Caco-2 (cell line): ENCODE measurements around the gene SNX33. TPM values are rescaled to one million over a fixed set of nuclear protein-coding genes. Genes with fewer than 3 reads are reported as not detected.
"Not testable (repeated sequence)": the region's sequence is repeated elsewhere in the genome, so short reads cannot be mapped to it uniquely, and the experiment has no call there.

Experiments
- BruUV-seq: library from RNA; stranded (reverse); fragments of 400-500 nt; replicated peaks from 2 replicates; lab custom pipeline; 2021; lab: Mats Ljungman, UMichigan
- CTCF ChIA-PET: fragments of 300-600 bp; sonication (Branson Sonifier 250); formaldehyde crosslinking; loops from one replicate; lab custom pipeline; 2022; ENCODE audit warnings: antibody characterized with exemption; lab: Charles Lee
- POLR2A ChIA-PET: fragments of 300-600 bp; sonication (Branson Sonifier 250); formaldehyde crosslinking; loops from one replicate; lab custom pipeline; 2022; ENCODE audit warnings: antibody characterized with exemption; lab: Charles Lee
- DNase-seq, 2 experiments: peaks; one replicate each; pipeline versions ENCODE4 v3.0.0 to v3.0.0-alpha.2; 2020 to 2022
- H3K27me3 ChIP-seq: replicated peaks from 2 replicates; pipeline ENCODE4 v1.6.0; 2011; ENCODE audit warnings: low read length; ENCODE audit not compliant: control insufficient read depth, insufficient read depth
- H3K36me3 ChIP-seq: 2 replicates; pipeline ENCODE4 v1.5.1; 2011; ENCODE audit warnings: low read length; ENCODE audit not compliant: control insufficient read depth, insufficient read depth
- H3K4me1 ChIP-seq: fragments of 250-450 bp; sonication (Bioruptor Pico); 2 replicates; pipeline ENCODE4 v1.5.1; 2020; ENCODE audit warnings: mild to moderate bottlenecking
- H3K4me3 ChIP-seq: 2 replicates; pipeline ENCODE4 v1.5.1; 2011; ENCODE audit warnings: low read depth, mild to moderate bottlenecking, control low read depth, low read length
- H3K9me3 ChIP-seq: fragments of 250-450 bp; sonication (Bioruptor Pico); 2 replicates; pipeline ENCODE4 v1.5.1; 2020; ENCODE audit warnings: mild to moderate bottlenecking, moderate library complexity
- H3K27ac Mint-ChIP-seq: one replicate; pipeline ENCODE4 v1.8.0; 2022; ENCODE audit warnings: mixed read lengths; ENCODE audit not compliant: unreplicated experiment
- H3K27me3 Mint-ChIP-seq: one replicate; pipeline ENCODE4 v1.8.0; 2022; ENCODE audit warnings: mixed read lengths; ENCODE audit not compliant: insufficient read depth, unreplicated experiment
- H3K36me3 Mint-ChIP-seq: one replicate; pipeline ENCODE4 v1.8.0; 2022; ENCODE audit warnings: mild to moderate bottlenecking, mixed read lengths; ENCODE audit not compliant: insufficient read depth, unreplicated experiment
- H3K4me1 Mint-ChIP-seq: one replicate; pipeline ENCODE4 v1.8.0; 2022; ENCODE audit warnings: low read depth, mixed read lengths; ENCODE audit not compliant: unreplicated experiment
- H3K4me3 Mint-ChIP-seq: one replicate; pipeline ENCODE4 v1.8.0; 2022; ENCODE audit warnings: mild to moderate bottlenecking, moderate library complexity, mixed read lengths; ENCODE audit not compliant: unreplicated experiment
- H3K9me3 Mint-ChIP-seq: one replicate; pipeline ENCODE4 v1.8.0; 2022; ENCODE audit warnings: mixed read lengths; ENCODE audit not compliant: unreplicated experiment
- CTCF ChIP-seq, 2 experiments: fragments of 200-600 bp in 1 of 2; IDR thresholded peaks; 1 replicate in 1 of 2; 2 replicates in 1 of 2; pipeline versions ENCODE4 v1.5.1 to v1.8.0; 2011 to 2022; ENCODE audit warnings: antibody characterized with exemption in 1 of 2, control low read depth in 1 of 2, inconsistent platforms in 1 of 2, low read depth in 1 of 2, low read length in 1 of 2, mild to moderate bottlenecking in 1 of 2, moderate library complexity in 1 of 2; ENCODE audit not compliant: insufficient read depth in 1 of 2, severe bottlenecking in 1 of 2, unreplicated experiment in 1 of 2
- intact Hi-C: fragments of 100-400 bp; cut with micrococcal nuclease; formaldehyde crosslinking; loops from one replicate; pipeline ENCODE4 v1.10.0; 2022; ENCODE audit not compliant: unreplicated experiment
- total RNA-seq: library from RNA; stranded (reverse); gene quantifications from 2 replicates; pipeline ENCODE4 v1.2.3, GENCODE V29; 2022

The SNX33 gene
- total RNA-seq, 1 experiment from 2014 or later, result 19.4 TPM

- H3K36me3 ChIP-seq, H3K4me1 ChIP-seq, H3K27me3 Mint-ChIP-seq, H3K27ac Mint-ChIP-seq, H3K4me3 ChIP-seq, H3K9me3 Mint-ChIP-seq, H3K27me3 ChIP-seq, BruUV-seq, POLR2A ChIA-PET, H3K4me3 Mint-ChIP-seq, H3K9me3 ChIP-seq, H3K36me3 Mint-ChIP-seq: not testable (repeated sequence)
- CTCF ChIA-PET, result interaction anchor here (0.6 to 0.9 kb wide), 6 partner anchors 36 to 316 kb away, joined by 3 to 10 read pairs (median 5); partner anchors contain the start of gene SNX33
- intact Hi-C loops, result loop anchor here (1.0 to 2.0 kb wide), 5 partner anchors 36 to 174 kb away; partner anchors contain the start of genes PTPN9 and SNX33
- DNase-seq, result peak; percentile 75 to 84
- H3K4me1 Mint-ChIP-seq, result peaks cover 14% of the 10 kb centered on the region
- TF ChIP-seq CTCF (IDR thresholded peaks at IDR 0.05; ENCODE audit: insufficient read depth in 1 of 2, low read depth in 1 of 2, low read length in 1 of 2, severe bottlenecking in 1 of 2, unreplicated experiment in 1 of 2), result peak; percentile 78 to 79
These were observed 36.1 kb downstream of the SNX33 start for GRCh38 chr15:75683646-75684312.

GRCh38 chr15:75684648-75685047, 36.9 kb downstream of the SNX33 start:
- ChIA-PET CTCF (interaction anchor here (0.6 to 0.9 kb wide), 4 partner anchors 22 to 317 kb away, joined by 3 to 5 read pairs (median 4); partner anchors contain the start of gene SIN3A), POLR2A (no interaction called here)
- H3K4me1 ChIP-seq, result 0 out of 2 replicates have a peak, but pooled peaks cover 6% of the 10 kb centered on the region
- no TSS peak for BruUV-seq
- H3K27me3 ChIP-seq, result no peaks in the 10 kb centered on the region
- H3K36me3 ChIP-seq, result no peaks in the 10 kb centered on the region
- Mint-ChIP-seq H3K4me1 (peaks cover 7% of the 10 kb centered on the region), H3K4me3 (no peak overlapping the region), H3K36me3 (peaks cover 6% of the 10 kb centered on the region), H3K27ac (no peak overlapping the region), H3K27me3 (no peaks in the 10 kb centered on the region), H3K9me3 (no peaks in the 10 kb centered on the region)
- no peaks in the 10 kb centered on the region for H3K9me3 ChIP-seq
- intact Hi-C loops, result loop anchor here (1.0 kb wide), 1 partner anchor 118 kb away; no protein-coding TSS in a partner anchor
- no peak for TF ChIP-seq CTCF (IDR thresholded peaks at IDR 0.05; ENCODE audit: insufficient read depth in 1 of 2, low read depth in 1 of 2, low read length in 1 of 2, severe bottlenecking in 1 of 2, unreplicated experiment in 1 of 2)
- H3K4me3 ChIP-seq, result no peak overlapping the region
- DNase-seq, result peak; percentile 37 to 51

- intact Hi-C loops, result no loop called here
- CTCF ChIA-PET, result interaction anchor here (0.6 to 0.9 kb wide), 2 partner anchors 233 to 317 kb away, joined by 3 read pairs; partner anchors contain the start of gene SIN3A
These were observed 37.5 kb downstream of the SNX33 start for GRCh38 chr15:75685195-75685594.

More at GRCh38 chr15:75685195-75685594, 37.5 kb downstream of the SNX33 start:
- peaks cover 6% of the 10 kb centered on the region for H3K36me3 Mint-ChIP-seq
- peaks cover 5% of the 10 kb centered on the region for H3K4me1 Mint-ChIP-seq
- H3K36me3 ChIP-seq, result no peaks in the 10 kb centered on the region
- no peak overlapping the region for H3K4me3 Mint-ChIP-seq
- POLR2A ChIA-PET, result no interaction called here
- BruUV-seq, result no TSS peak
- no peaks in the 10 kb centered on the region for H3K27me3 Mint-ChIP-seq
- TF ChIP-seq CTCF (IDR thresholded peaks at IDR 0.05; ENCODE audit: insufficient read depth in 1 of 2, low read depth in 1 of 2, low read length in 1 of 2, severe bottlenecking in 1 of 2, unreplicated experiment in 1 of 2), result no peak
- no peak overlapping the region for H3K27ac Mint-ChIP-seq
- no peaks in the 10 kb centered on the region for H3K9me3 ChIP-seq
- H3K9me3 Mint-ChIP-seq, result no peaks in the 10 kb centered on the region
- H3K4me1 ChIP-seq, result 0 out of 2 replicates have a peak, but pooled peaks cover 3% of the 10 kb centered on the region
- no peak overlapping the region for H3K4me3 ChIP-seq
- DNase-seq, result no peak
- H3K27me3 ChIP-seq, result no peaks in the 10 kb centered on the region
